NCI-H748 (cell line): ENCODE measurements around the gene SCN5A.

ENCODE experiments used
- DNase-seq: peaks from one replicate; lab custom pipeline; 2025; ENCODE audit not compliant: unreplicated experiment; lab: John Stamatoyannopoulos, UW

The SCN5A gene

GRCh38 chr3:38649500-38650247, at the start of gene SCN5A:
TSS of gene SCN5A (minus strand) at chr3:38649687. CDS start at chr3:38633307, 16,380 bp downstream.
- DNase-seq, result peak; percentile 46

GRCh38 chr3:38698760-38699159, 49.3 kb upstream of the SCN5A start:
- no peak for DNase-seq

GRCh38 chr3:38698061-38698460, 48.6 kb upstream of the SCN5A start:
- no peak for DNase-seq

- DNase-seq, result no peak
Measured at GRCh38 chr3:38696034-38696433, 46.5 kb upstream of the SCN5A start.

GRCh38 chr3:38690185-38690584, 40.7 kb upstream of the SCN5A start:
- DNase-seq, result no peak

- no peak for DNase-seq
Measured at GRCh38 chr3:38689774-38690173, 40.3 kb upstream of the SCN5A start.

- no peak for DNase-seq
Measured at GRCh38 chr3:38689346-38689745, 39.9 kb upstream of the SCN5A start.

GRCh38 chr3:38687321-38687720, 37.8 kb upstream of the SCN5A start:
- no peak for DNase-seq

- no peak for DNase-seq
Measured at GRCh38 chr3:38684546-38684945, 35.1 kb upstream of the SCN5A start.

- no peak for DNase-seq
Measured at GRCh38 chr3:38669668-38670067, 20.2 kb upstream of the SCN5A start.

GRCh38 chr3:38662544-38662943, 13.1 kb upstream of the SCN5A start:
- peak; percentile 48 for DNase-seq

GRCh38 chr3:38658841-38659240, 9.4 kb upstream of the SCN5A start:
- no peak for DNase-seq

GRCh38 chr3:38657369-38657768, 7.9 kb upstream of the SCN5A start:
- DNase-seq, result no peak

- peak; percentile 63 for DNase-seq
Measured at GRCh38 chr3:38655708-38656300, 6.3 kb upstream of the SCN5A start.

GRCh38 chr3:38653685-38654537, 4.4 kb upstream of the SCN5A start:
- DNase-seq, result no peak

- no peak for DNase-seq
Measured at GRCh38 chr3:38652934-38653333, 3.4 kb upstream of the SCN5A start.

- peak; percentile 50 for DNase-seq
Measured at GRCh38 chr3:38651153-38651789, 1.8 kb upstream of the SCN5A start.

GRCh38 chr3:38650248-38650951, 913 bp upstream of the SCN5A start:
- DNase-seq, result peak; percentile 1

- DNase-seq, result peak; percentile 32
Measured at GRCh38 chr3:38648659-38649499, 608 bp downstream of the SCN5A start.
